ENCODE data around the gene NCDN. TPM values are rescaled to one million over a fixed set of nuclear protein-coding genes. Genes with fewer than 3 reads are reported as not detected.

The NCDN gene
- total RNA-seq, 2 experiments from 2014 or later = 22.2 to 30.1 TPM

DNA sequence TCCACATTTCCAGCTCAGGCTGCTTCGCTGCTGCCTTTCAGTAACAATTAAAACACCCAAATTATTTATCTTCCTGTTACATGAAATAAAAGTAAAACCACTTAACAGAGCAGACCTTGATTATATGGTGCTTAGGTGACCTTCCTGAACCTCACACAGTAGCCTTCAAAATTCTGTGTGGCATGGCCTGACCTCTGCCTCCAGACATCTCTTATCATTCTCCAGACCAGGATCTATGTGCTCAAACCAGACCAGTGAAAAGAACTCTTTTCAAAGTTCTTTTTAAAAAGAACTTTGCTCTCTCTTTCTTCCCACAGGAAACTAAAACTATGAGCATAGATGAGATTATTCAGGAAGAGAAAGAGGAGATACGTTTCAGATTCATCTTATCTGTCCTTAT, 38.2 kb upstream of the NCDN start:
- ChIA-PET CTCF (ENCODE audit: unreplicated experiment) (no interaction called here), POLR2A (interaction anchor here (0.6 kb wide), 2 partner anchors 122 to 340 kb away, joined by 3 to 4 read pairs; no protein-coding TSS in a partner anchor)
- no peak overlapping the region for H3K4me2 ChIP-seq (ENCODE audit: low read length)
- DNase-seq (ENCODE audit: low spot score) = no peak
- intact Hi-C loops (cut with micrococcal nuclease; ENCODE audit: unreplicated experiment) = no loop called here
- no TSS peak for BruUV-seq (replicated peaks)
- H3K27ac ChIP-seq (ENCODE audit: low read depth, low read length, poor library complexity, severe bottlenecking) = no peak overlapping the region
- H3K36me3 ChIP-seq (ENCODE audit: insufficient read depth, low read length) = no peaks in the 10 kb centered on the region
- H3K79me2 ChIP-seq (ENCODE audit: insufficient read depth, low read depth, low read length) = no peaks in the 10 kb centered on the region
- peaks cover 14% of the 10 kb centered on the region; the same call in 1 of the 2 replicates for H3K9me3 ChIP-seq (ENCODE audit: low read length)
- no peaks in the 10 kb centered on the region for H4K20me1 ChIP-seq (ENCODE audit: insufficient read depth, low read length)
- H3K4me3 ChIP-seq (ENCODE audit: low read depth, low read length, poor library complexity, severe bottlenecking) = no peak overlapping the region
- H3K9me2 ChIP-seq (ENCODE audit: insufficient read depth, low read length) = no peaks in the 10 kb centered on the region
- no peak overlapping the region for H2AFZ ChIP-seq (ENCODE audit: low read length)
- H3K4me1 ChIP-seq (ENCODE audit: insufficient read depth, low read length, poor library complexity, severe bottlenecking) = no peaks in the 10 kb centered on the region
- no peak for TF ChIP-seq CTCF (conservative IDR thresholded peaks at IDR 0.05; ENCODE audit: low read length)
- TF ChIP-seq EZH2phosphoT487 (IDR thresholded peaks at IDR 0.05; ENCODE audit: borderline replicate concordance, low read depth, low read length) = no peak

DNA sequence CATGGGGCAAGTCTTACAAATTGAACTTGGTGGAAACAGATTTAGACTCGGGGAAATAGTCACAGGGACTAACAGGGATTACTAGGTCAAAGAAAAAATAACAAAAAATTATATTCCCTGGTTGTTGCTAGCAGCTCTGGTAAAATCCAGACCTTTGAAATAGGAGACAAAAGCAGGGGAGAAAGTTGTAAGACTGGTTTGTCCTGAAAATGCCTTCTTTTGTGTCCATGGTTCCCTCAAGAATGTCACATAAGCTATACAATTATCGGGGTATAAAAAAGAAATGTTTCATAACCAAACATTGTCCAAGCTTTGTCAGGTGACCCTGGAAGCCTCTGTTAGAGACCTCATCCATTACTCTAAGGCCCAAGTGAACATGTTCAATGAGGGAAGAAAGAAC, 33.5 kb upstream of the NCDN start:
- no peak overlapping the region for H2AFZ ChIP-seq (ENCODE audit: low read length)
- CTCF ChIA-PET (ENCODE audit: unreplicated experiment) = no interaction called here
- POLR2A ChIA-PET = interaction anchor here (1.0 to 1.2 kb wide), 2 partner anchors 8 to 10 kb away, joined by 3 to 6 read pairs; no protein-coding TSS in a partner anchor

More for the DNA sequence above, 33.5 kb upstream of the NCDN start:
- DNase-seq (ENCODE audit: low spot score) = no peak
- Histone ChIP-seq H3K79me2 (ENCODE audit: insufficient read depth, low read depth, low read length) (no peaks in the 10 kb centered on the region), H3K4me1 (ENCODE audit: insufficient read depth, low read length, poor library complexity, severe bottlenecking) (no peaks in the 10 kb centered on the region), H3K9me2 (ENCODE audit: insufficient read depth, low read length) (no peaks in the 10 kb centered on the region), H3K27ac (ENCODE audit: low read depth, low read length, poor library complexity, severe bottlenecking) (no peak overlapping the region), H4K20me1 (ENCODE audit: insufficient read depth, low read length) (no peaks in the 10 kb centered on the region), H3K36me3 (ENCODE audit: insufficient read depth, low read length) (no peaks in the 10 kb centered on the region; the same call in 1 of the 2 replicates), H3K4me3 (ENCODE audit: low read depth, low read length, poor library complexity, severe bottlenecking) (no peak overlapping the region), H3K4me2 (ENCODE audit: low read length) (no peak overlapping the region), H3K9me3 (ENCODE audit: low read length) (peaks cover 9% of the 10 kb centered on the region; the same call in 1 of the 2 replicates)
- TF ChIP-seq EZH2phosphoT487 (IDR thresholded peaks at IDR 0.05; ENCODE audit: borderline replicate concordance, low read depth, low read length) (no peak), CTCF (conservative IDR thresholded peaks at IDR 0.05; ENCODE audit: low read length) (no peak)
- no TSS peak for BruUV-seq (replicated peaks)
- intact Hi-C loops (cut with micrococcal nuclease; ENCODE audit: unreplicated experiment) = no loop called here

Measured in OCI-LY7 (cell line).